ENCODE measurements around the gene FILIP1L. TPM values are rescaled to one million over a fixed set of nuclear protein-coding genes. Genes with fewer than 3 reads are reported as not detected.

FILIP1L gene
- polyA plus RNA-seq, 1 of the 3 experiments (the other 2 are of a cell fraction) = 26.8 TPM

DNA sequence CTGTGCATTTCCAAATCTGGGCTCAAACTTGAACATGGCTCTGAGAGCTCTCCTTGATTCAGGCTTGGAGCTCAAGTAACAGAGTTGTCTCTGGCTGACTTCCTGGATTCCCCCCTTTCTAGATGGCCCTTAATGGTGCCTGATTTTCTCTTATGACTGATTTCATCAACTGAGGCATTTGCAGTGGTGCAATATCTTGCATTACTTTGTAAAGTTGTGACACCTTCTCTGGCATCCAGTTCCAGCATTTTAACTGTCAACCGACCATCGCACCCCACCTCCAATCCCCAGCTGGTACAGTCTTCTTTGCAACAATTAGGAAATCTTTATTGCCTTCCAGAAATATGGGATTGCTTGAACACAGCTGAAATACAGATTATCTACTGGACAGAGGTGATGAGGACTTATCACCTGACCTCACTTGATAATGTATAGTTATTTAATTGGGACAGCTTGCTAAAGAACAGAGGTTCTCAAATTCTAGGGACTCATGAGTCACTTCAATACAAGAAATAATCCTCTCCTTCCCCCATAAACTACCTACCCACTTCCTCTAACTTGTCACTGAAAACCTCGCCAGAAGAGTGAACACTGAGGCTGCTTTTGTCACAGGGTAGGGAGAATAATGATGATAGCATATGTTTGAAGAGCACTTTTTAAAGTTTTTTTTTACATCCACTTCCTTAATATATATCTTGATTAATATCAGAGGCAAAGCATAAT, 41.8 kb downstream of the FILIP1L start:
- DNase-seq = no peak
- H3K4me1 ChIP-seq (ENCODE audit: control insufficient read depth in 1 of 2, insufficient read depth in 2 of 2, low read depth in 1 of 2, low read length in 1 of 2) = peaks cover 0 to 8% of the 10 kb centered on the region in 2 experiments; a peak in 1 of 4 replicates
- H3K4me3 ChIP-seq (ENCODE audit: low read depth in 2 of 2, low read length in 1 of 2) = no peak overlapping the region
- no peak overlapping the region for H3K9ac ChIP-seq
- ChIA-PET CTCF (interaction anchor here (1.2 to 10.4 kb wide), 2 partner anchors 33 to 182 kb away, joined by 3 to 116 read pairs; no protein-coding TSS in a partner anchor), POLR2A (no interaction called here)
- no peaks in the 10 kb centered on the region for H3K36me3 ChIP-seq (replicated peaks in 1 of 2; ENCODE audit: control insufficient read depth in 1 of 2, insufficient read depth in 2 of 2, low read length in 1 of 2)
- 98% methylated on average over 3 of the region's 3 CpGs for WGBS (ENCODE audit: low lambda C conversion rate)
- no peaks in the 10 kb centered on the region for H3K27me3 ChIP-seq (ENCODE audit: insufficient read depth)
- TF ChIP-seq TCF12 (IDR thresholded peaks at IDR 0.05) (no peak), TEAD4 (IDR thresholded peaks at IDR 0.05; ENCODE audit: borderline replicate concordance, insufficient read depth) (no peak), CHD2 (IDR thresholded peaks at IDR 0.05; ENCODE audit: low read length, partially characterized antibody) (no peak), EP300 (IDR thresholded peaks at IDR 0.05; ENCODE audit: borderline replicate concordance in 1 of 2, low read depth in 1 of 2, low read length in 1 of 2) (no peak), FOSL2 (IDR thresholded peaks at IDR 0.05; ENCODE audit: borderline replicate concordance, low read depth) (no peak), FOXJ3 (CRISPR knock-in tag; IDR thresholded peaks at IDR 0.05) (no peak), MXI1 (IDR thresholded peaks at IDR 0.05; ENCODE audit: low read depth, low read length) (no peak), RXRA (IDR thresholded peaks at IDR 0.05; ENCODE audit: borderline replicate concordance, low read depth) (no peak), MAX (IDR thresholded peaks at IDR 0.05; ENCODE audit: low read depth) (no peak)
- no peak overlapping the region for H2AFZ ChIP-seq (ENCODE audit: low read depth)
- H3K79me2 ChIP-seq (ENCODE audit: insufficient read depth) = no peaks in the 10 kb centered on the region
- H3K9me2 ChIP-seq = no peaks in the 10 kb centered on the region
- H4K20me1 ChIP-seq (ENCODE audit: insufficient read depth) = no peaks in the 10 kb centered on the region
- H3K4me2 ChIP-seq = no peak overlapping the region
- no peaks in the 10 kb centered on the region for H3F3A ChIP-seq (replicated peaks; ENCODE audit: insufficient read depth)
- no peaks in the 10 kb centered on the region for H3K9me3 ChIP-seq
- no peak overlapping the region for H3K27ac ChIP-seq (ENCODE audit: low read depth in 2 of 2, low read length in 1 of 2)

DNA sequence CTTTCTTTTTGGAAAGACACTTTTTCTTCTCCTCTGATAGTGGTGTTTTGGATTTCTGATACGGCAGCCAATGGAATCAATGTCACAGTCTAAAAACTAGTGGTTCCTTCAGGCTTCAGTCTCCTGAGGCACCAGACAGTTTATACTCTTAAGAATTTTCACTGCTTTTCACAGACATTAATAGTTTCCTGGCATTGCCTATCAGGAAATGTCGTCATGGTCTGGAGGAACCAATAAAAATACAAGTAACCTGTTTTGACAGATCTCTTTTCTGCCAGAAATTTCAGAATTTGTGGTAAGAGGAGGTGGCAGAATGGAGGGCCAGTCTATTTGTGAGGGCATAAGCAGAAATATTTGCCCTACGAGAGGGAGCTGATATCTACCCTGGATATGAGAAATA, 44.8 kb downstream of the FILIP1L start:
- ChIA-PET POLR2A (interaction anchor here (0.9 kb wide), 1 partner anchor 185 kb away, joined by 4 read pairs; no protein-coding TSS in a partner anchor), CTCF (interaction anchor here (0.5 to 10.4 kb wide), 55 partner anchors 8 to 240 kb away, joined by 3 to 116 read pairs (median 5); partner anchors contain the start of gene TBC1D23)
- Histone ChIP-seq H3K9ac (no peak overlapping the region), H2AFZ (ENCODE audit: low read depth) (no peak overlapping the region), H3K4me2 (no peak overlapping the region), H3K27ac (ENCODE audit: low read depth in 2 of 2, low read length in 1 of 2) (no peak overlapping the region), H3K36me3 (replicated peaks in 1 of 2; ENCODE audit: control insufficient read depth in 1 of 2, insufficient read depth in 2 of 2, low read length in 1 of 2) (no peaks in the 10 kb centered on the region), H3K9me3 (no peaks in the 10 kb centered on the region), H3K9me2 (no peaks in the 10 kb centered on the region), H3K27me3 (ENCODE audit: insufficient read depth) (no peaks in the 10 kb centered on the region), H3K79me2 (ENCODE audit: insufficient read depth) (no peaks in the 10 kb centered on the region), H3K4me3 (ENCODE audit: low read depth in 2 of 2, low read length in 1 of 2) (no peak overlapping the region), H3F3A (replicated peaks; ENCODE audit: insufficient read depth) (no peaks in the 10 kb centered on the region), H4K20me1 (ENCODE audit: insufficient read depth) (no peaks in the 10 kb centered on the region), H3K4me1 (ENCODE audit: control insufficient read depth in 1 of 2, insufficient read depth in 2 of 2, low read depth in 1 of 2, low read length in 1 of 2) (peaks cover 0 to 8% of the 10 kb centered on the region in 2 experiments; a peak in 1 of 4 replicates)
- TF ChIP-seq ELF1 (IDR thresholded peaks at IDR 0.05) = no peak
- no peak for TF ChIP-seq CHD2 (IDR thresholded peaks at IDR 0.05; ENCODE audit: low read length, partially characterized antibody)
- no peak for TF ChIP-seq NRF1 (IDR thresholded peaks at IDR 0.05; ENCODE audit: low read depth, low read length)
- TF ChIP-seq ZBTB33 (IDR thresholded peaks at IDR 0.05; ENCODE audit: borderline replicate concordance, low read depth) = no peak
- TF ChIP-seq TCF12 (IDR thresholded peaks at IDR 0.05) = no peak
- no peak for DNase-seq
- WGBS (ENCODE audit: low lambda C conversion rate) = 93% methylated on average over 3 of the region's 3 CpGs

All from SK-N-SH (cell line).